ENCODE results near the gene ZBTB11. TPM values are rescaled to one million over a fixed set of nuclear protein-coding genes. Genes with fewer than 3 reads are reported as not detected.
A peak's percentile ranks its signal among the peaks of the same experiment; 100 is the strongest.

ZBTB11 gene
- total and polyA plus RNA-seq, 2 experiments from 2014 or later, result 7.7 to 22.4 TPM

DNA sequence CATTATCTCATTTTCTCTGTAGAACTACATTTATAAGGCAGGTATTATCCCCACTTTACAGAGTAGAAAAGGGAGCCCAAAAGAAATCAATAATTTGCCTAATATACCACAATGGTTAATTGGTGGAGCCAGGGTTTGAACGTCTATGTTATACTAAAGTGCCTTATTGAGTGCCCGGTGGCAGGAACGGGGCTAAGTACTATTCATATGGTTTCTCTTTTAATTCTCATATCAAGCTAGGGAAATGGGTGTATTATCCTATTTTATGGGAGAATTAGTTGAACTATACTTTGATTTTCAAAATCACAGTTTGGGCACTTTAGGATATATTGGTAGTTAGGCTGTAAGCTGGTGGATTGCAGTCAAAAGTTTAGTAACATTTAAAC lies 49.0 kb upstream of the ZBTB11 start:
- no peaks in the 10 kb centered on the region for H3K9me2 ChIP-seq (ENCODE audit: insufficient read depth)
- H3K36me3 Mint-ChIP-seq (ENCODE audit: low read depth), result peaks cover 22% of the 10 kb centered on the region; the same call in 2 of the 3 replicates
- peaks cover 6% of the 10 kb centered on the region; the same call in 1 of the 2 replicates for H3K79me2 ChIP-seq (replicated peaks; ENCODE audit: insufficient read depth)
- no peaks in the 10 kb centered on the region for H4K20me1 ChIP-seq (replicated peaks; ENCODE audit: insufficient read depth)
- H3K27me3 ChIP-seq (ENCODE audit: insufficient read depth), result no peaks in the 10 kb centered on the region
- peaks cover 2% of the 10 kb centered on the region for H3K27me3 Mint-ChIP-seq (ENCODE audit: insufficient read depth, low read depth, poor library complexity)
- no peaks in the 10 kb centered on the region; the same call in 2 of the 3 replicates for H3K4me1 Mint-ChIP-seq
- TF ChIP-seq ZNF114 (CRISPR knock-in tag; IDR thresholded peaks at IDR 0.05) (no peak), EZH2 (IDR thresholded peaks at IDR 0.05; ENCODE audit: low read depth, unreplicated experiment) (no peak), ZNF331 (CRISPR knock-in tag; IDR thresholded peaks at IDR 0.05; ENCODE audit: low read depth) (no peak), JUNB (IDR thresholded peaks at IDR 0.05; ENCODE audit: unreplicated experiment) (no peak), POLR2AphosphoS5 (IDR thresholded peaks at IDR 0.05; ENCODE audit: low read depth) (no peak), EZH2phosphoT487 (IDR thresholded peaks at IDR 0.05; ENCODE audit: unreplicated experiment) (no peak), STAT1 (IDR thresholded peaks at IDR 0.05; ENCODE audit: unreplicated experiment) (no peak), NANOG (IDR thresholded peaks at IDR 0.05; ENCODE audit: borderline replicate concordance) (no peak), CREB1 (CRISPR knock-in tag; IDR thresholded peaks at IDR 0.05; ENCODE audit: low read depth) (no peak)
- TF ChIP-seq, protein P1, sequence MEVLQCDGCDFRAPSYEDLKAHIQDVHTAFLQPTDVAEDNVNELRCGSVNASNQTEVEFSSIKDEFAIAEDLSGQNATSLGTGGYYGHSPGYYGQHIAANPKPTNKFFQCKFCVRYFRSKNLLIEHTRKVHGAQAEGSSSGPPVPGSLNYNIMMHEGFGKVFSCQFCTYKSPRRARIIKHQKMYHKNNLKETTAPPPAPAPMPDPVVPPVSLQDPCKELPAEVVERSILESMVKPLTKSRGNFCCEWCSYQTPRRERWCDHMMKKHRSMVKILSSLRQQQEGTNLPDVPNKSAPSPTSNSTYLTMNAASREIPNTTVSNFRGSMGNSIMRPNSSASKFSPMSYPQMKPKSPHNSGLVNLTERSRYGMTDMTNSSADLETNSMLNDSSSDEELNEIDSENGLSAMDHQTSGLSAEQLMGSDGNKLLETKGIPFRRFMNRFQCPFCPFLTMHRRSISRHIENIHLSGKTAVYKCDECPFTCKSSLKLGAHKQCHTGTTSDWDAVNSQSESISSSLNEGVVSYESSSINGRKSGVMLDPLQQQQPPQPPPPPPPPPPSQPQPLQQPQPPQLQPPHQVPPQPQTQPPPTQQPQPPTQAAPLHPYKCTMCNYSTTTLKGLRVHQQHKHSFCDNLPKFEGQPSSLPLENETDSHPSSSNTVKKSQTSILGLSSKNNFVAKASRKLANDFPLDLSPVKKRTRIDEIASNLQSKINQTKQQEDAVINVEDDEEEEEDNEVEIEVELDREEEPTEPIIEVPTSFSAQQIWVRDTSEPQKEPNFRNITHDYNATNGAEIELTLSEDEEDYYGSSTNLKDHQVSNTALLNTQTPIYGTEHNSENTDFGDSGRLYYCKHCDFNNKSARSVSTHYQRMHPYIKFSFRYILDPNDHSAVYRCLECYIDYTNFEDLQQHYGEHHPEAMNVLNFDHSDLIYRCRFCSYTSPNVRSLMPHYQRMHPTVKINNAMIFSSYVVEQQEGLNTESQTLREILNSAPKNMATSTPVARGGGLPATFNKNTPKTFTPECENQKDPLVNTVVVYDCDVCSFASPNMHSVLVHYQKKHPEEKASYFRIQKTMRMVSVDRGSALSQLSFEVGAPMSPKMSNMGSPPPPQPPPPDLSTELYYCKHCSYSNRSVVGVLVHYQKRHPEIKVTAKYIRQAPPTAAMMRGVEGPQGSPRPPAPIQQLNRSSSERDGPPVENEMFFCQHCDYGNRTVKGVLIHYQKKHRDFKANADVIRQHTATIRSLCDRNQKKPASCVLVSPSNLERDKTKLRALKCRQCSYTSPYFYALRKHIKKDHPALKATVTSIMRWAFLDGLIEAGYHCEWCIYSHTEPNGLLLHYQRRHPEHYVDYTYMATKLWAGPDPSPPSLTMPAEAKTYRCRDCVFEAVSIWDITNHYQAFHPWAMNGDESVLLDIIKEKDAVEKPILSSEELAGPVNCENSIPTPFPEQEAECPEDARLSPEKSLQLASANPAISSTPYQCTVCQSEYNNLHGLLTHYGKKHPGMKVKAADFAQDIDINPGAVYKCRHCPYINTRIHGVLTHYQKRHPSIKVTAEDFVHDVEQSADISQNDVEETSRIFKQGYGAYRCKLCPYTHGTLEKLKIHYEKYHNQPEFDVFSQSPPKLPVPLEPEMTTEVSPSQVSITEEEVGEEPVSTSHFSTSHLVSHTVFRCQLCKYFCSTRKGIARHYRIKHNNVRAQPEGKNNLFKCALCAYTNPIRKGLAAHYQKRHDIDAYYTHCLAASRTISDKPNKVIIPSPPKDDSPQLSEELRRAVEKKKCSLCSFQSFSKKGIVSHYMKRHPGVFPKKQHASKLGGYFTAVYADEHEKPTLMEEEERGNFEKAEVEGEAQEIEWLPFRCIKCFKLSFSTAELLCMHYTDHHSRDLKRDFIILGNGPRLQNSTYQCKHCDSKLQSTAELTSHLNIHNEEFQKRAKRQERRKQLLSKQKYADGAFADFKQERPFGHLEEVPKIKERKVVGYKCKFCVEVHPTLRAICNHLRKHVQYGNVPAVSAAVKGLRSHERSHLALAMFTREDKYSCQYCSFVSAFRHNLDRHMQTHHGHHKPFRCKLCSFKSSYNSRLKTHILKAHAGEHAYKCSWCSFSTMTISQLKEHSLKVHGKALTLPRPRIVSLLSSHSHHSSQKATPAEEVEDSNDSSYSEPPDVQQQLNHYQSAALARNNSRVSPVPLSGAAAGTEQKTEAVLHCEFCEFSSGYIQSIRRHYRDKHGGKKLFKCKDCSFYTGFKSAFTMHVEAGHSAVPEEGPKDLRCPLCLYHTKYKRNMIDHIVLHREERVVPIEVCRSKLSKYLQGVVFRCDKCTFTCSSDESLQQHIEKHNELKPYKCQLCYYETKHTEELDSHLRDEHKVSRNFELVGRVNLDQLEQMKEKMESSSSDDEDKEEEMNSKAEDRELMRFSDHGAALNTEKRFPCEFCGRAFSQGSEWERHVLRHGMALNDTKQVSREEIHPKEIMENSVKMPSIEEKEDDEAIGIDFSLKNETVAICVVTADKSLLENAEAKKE (CRISPR knock-in tag; IDR thresholded peaks at IDR 0.05), result no peak
- TF ChIP-seq, protein P2, sequence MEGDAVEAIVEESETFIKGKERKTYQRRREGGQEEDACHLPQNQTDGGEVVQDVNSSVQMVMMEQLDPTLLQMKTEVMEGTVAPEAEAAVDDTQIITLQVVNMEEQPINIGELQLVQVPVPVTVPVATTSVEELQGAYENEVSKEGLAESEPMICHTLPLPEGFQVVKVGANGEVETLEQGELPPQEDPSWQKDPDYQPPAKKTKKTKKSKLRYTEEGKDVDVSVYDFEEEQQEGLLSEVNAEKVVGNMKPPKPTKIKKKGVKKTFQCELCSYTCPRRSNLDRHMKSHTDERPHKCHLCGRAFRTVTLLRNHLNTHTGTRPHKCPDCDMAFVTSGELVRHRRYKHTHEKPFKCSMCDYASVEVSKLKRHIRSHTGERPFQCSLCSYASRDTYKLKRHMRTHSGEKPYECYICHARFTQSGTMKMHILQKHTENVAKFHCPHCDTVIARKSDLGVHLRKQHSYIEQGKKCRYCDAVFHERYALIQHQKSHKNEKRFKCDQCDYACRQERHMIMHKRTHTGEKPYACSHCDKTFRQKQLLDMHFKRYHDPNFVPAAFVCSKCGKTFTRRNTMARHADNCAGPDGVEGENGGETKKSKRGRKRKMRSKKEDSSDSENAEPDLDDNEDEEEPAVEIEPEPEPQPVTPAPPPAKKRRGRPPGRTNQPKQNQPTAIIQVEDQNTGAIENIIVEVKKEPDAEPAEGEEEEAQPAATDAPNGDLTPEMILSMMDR (conservative IDR thresholded peaks at IDR 0.05; ENCODE audit: low read depth in 2 of 2), result no peak
- TF ChIP-seq, protein P3, sequence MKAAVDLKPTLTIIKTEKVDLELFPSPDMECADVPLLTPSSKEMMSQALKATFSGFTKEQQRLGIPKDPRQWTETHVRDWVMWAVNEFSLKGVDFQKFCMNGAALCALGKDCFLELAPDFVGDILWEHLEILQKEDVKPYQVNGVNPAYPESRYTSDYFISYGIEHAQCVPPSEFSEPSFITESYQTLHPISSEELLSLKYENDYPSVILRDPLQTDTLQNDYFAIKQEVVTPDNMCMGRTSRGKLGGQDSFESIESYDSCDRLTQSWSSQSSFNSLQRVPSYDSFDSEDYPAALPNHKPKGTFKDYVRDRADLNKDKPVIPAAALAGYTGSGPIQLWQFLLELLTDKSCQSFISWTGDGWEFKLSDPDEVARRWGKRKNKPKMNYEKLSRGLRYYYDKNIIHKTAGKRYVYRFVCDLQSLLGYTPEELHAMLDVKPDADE (IDR thresholded peaks at IDR 0.05), result no peak
- TF ChIP-seq, protein P4, sequence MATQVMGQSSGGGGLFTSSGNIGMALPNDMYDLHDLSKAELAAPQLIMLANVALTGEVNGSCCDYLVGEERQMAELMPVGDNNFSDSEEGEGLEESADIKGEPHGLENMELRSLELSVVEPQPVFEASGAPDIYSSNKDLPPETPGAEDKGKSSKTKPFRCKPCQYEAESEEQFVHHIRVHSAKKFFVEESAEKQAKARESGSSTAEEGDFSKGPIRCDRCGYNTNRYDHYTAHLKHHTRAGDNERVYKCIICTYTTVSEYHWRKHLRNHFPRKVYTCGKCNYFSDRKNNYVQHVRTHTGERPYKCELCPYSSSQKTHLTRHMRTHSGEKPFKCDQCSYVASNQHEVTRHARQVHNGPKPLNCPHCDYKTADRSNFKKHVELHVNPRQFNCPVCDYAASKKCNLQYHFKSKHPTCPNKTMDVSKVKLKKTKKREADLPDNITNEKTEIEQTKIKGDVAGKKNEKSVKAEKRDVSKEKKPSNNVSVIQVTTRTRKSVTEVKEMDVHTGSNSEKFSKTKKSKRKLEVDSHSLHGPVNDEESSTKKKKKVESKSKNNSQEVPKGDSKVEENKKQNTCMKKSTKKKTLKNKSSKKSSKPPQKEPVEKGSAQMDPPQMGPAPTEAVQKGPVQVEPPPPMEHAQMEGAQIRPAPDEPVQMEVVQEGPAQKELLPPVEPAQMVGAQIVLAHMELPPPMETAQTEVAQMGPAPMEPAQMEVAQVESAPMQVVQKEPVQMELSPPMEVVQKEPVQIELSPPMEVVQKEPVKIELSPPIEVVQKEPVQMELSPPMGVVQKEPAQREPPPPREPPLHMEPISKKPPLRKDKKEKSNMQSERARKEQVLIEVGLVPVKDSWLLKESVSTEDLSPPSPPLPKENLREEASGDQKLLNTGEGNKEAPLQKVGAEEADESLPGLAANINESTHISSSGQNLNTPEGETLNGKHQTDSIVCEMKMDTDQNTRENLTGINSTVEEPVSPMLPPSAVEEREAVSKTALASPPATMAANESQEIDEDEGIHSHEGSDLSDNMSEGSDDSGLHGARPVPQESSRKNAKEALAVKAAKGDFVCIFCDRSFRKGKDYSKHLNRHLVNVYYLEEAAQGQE (IDR thresholded peaks at IDR 0.05; ENCODE audit: unreplicated experiment), result no peak
- H3F3A ChIP-seq (replicated peaks; ENCODE audit: low read depth), result peaks cover 6% of the 10 kb centered on the region; the same call in 1 of the 2 replicates
- H3K4me3 Mint-ChIP-seq, result peak overlapping the region; percentile 100
- H3K4me2 ChIP-seq, result peak overlapping the region; percentile 75
- H3K4me1 ChIP-seq (ENCODE audit: insufficient read depth), result no peaks in the 10 kb centered on the region
- no peak overlapping the region for H3K27ac Mint-ChIP-seq
- peak overlapping the region; percentile 90 for H3K4me3 ChIP-seq
- H3K27ac ChIP-seq (ENCODE audit: low read depth), result no peak overlapping the region
- H3K9me3 Mint-ChIP-seq, result no peaks in the 10 kb centered on the region
- ATAC-seq (no peak), DNase-seq (ENCODE audit: low spot score) (no peak)
- H2AFZ ChIP-seq, result no peak overlapping the region
- peaks cover 6% of the 10 kb centered on the region; the same call in 1 of the 2 replicates for H3K36me3 ChIP-seq (ENCODE audit: insufficient read depth)

All from GM23338 (cell line).